T-helper 9 cell (primary cell): ENCODE results near the gene TBX3.

ENCODE experiments used
- DNase-seq: peaks from one replicate; pipeline ENCODE4 v3.0.0-alpha.2; 2020

TBX3 gene

GRCh38 chr12:114668151-114668885, 15.7 kb downstream of the TBX3 start:
- no peak for DNase-seq

GRCh38 chr12:114667669-114668150, 16.3 kb downstream of the TBX3 start:
- no peak for DNase-seq

- no peak for DNase-seq
Observed at GRCh38 chr12:114666746-114667668, 17.0 kb downstream of the TBX3 start.

GRCh38 chr12:114665411-114666260, 18.3 kb downstream of the TBX3 start:
- no peak for DNase-seq

- no peak for DNase-seq
Observed at GRCh38 chr12:114664651-114665320, 19.2 kb downstream of the TBX3 start.

GRCh38 chr12:114662512-114663177, 21.3 kb downstream of the TBX3 start:
- DNase-seq, result peak; percentile 47

- no peak for DNase-seq
Observed at GRCh38 chr12:114661245-114661644, 22.7 kb downstream of the TBX3 start.

- no peak for DNase-seq
Observed at GRCh38 chr12:114659084-114659483, 24.9 kb downstream of the TBX3 start.

- no peak for DNase-seq
Observed at GRCh38 chr12:114658002-114658441, 26.0 kb downstream of the TBX3 start.

GRCh38 chr12:114657597-114657920, 26.4 kb downstream of the TBX3 start:
- no peak for DNase-seq

GRCh38 chr12:114656906-114657596, 26.9 kb downstream of the TBX3 start:
- DNase-seq, result no peak

GRCh38 chr12:114655934-114656749, 27.8 kb downstream of the TBX3 start:
- DNase-seq, result no peak

- DNase-seq, result no peak
Observed at GRCh38 chr12:114649585-114649984, 34.4 kb downstream of the TBX3 start.

- no peak for DNase-seq
Observed at GRCh38 chr12:114648711-114649110, 35.3 kb downstream of the TBX3 start.

- DNase-seq, result no peak
Observed at GRCh38 chr12:114638790-114639435, 45.1 kb downstream of the TBX3 start.

GRCh38 chr12:114636723-114637480, 47.1 kb downstream of the TBX3 start:
- DNase-seq, result no peak

GRCh38 chr12:114631242-114631641, 52.7 kb downstream of the TBX3 start:
- DNase-seq, result no peak

- no peak for DNase-seq
Observed at GRCh38 chr12:114628199-114628598, 55.8 kb downstream of the TBX3 start.

GRCh38 chr12:114627393-114627792, 56.6 kb downstream of the TBX3 start:
- DNase-seq, result no peak
